ENCODE data around the gene RAB28.

RAB28 gene

GRCh38 chr4:13328591-13328990 lies 155.5 kb downstream of the RAB28 start:
- DNase-seq = no peak
- intact Hi-C loops (cut with DNase I) = no loop called here

DNA sequence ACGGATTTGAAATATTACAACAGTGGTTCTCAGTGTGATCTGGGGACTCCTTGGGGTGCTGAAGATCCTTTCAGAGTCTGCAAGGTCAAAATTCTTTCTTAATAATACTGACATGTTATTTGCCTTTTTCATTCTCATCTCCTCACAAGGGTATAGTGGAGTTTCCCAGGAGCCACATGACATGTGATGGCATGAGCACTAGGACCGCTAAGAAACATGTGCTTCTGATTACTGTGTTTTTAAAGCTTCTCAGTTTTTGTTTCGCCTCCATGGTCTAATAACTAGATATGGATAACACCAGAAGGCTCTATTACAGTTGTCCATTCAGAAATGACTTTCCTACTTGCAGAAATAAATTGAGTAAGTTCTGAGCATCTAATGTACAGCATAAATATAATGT lies 156.1 kb downstream of the RAB28 start:
- intact Hi-C loops (cut with DNase I) = no loop called here
- no peak for DNase-seq

DNA sequence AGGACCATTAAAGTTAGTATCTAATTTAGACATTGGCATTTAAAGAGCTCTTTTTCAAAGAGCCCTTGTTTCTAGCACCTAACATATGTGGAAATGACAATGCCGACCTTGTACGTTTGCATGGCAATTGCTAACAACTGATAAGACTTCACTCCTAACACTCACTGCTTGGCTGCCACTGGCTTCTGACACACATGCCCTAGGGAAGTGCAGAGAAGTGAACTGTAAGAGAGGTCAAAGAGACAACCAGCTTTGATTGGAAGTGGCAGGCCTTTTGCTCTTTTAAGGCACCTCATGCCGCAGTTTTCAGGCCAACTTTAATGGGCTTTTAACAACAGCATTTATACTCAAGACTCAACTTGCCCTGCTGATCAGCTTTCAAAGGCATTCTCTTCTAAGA lies 158.4 kb downstream of the RAB28 start:
- no peak for DNase-seq
- intact Hi-C loops (cut with DNase I) = no loop called here

DNA sequence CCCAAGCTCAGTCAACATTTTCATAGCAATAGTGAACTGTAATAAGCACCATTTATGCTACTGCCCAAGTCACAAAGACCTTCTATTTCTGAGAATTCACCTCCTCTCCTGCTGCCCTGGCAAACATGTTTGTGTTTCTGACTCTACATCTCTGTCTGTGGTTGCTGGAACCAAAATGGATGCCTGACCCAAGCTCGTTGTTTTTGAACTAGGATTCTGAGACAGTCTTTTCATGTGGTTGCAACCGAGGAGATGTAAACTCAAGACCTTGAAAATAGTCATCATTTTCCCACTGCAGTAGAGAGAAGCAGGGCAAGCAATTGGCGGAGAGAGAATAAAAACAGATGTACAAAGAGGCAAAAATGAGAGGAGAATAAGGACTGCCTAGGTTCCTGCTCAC lies 160.2 kb downstream of the RAB28 start:
- DNase-seq = no peak
- intact Hi-C loops (cut with DNase I) = no loop called here

DNA sequence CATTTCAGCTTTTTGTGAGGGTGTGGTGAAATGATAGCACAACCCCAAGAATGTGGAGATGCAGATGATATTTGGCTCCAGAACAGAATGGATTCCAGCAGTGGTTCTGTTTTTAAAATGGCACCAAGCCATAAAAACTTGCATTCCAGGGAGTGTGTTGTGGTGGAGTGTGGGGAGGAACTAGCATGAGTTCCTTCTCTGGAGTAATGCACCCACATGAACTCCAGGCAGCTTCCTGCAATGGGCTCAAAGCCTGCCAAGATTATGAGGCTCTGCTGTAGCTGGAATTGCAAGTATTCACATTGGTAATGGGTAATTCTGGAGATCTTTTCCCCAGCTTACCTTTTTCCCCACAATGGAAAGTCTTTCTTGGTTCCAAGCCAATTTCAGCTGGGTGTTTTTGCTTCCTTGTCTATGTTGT lies 161.4 kb downstream of the RAB28 start:
- no peak for DNase-seq
- intact Hi-C loops (cut with DNase I) = no loop called here

Measured in posterior cingulate gyrus (tissue), 11 donors.